IMR-90 (cell line): ENCODE results near the gene ANKMY2. TPM values are rescaled to one million over a fixed set of nuclear protein-coding genes. Genes with fewer than 3 reads are reported as not detected.

Experiments
- ATAC-seq: fragments of 200-7000 bp; cut with Tn5 transposase; 2 replicates; pipeline ENCODE4 v1.9.1; 2020; ENCODE audit warnings: low read depth, mild to moderate bottlenecking, moderate library complexity
- BruUV-seq: library from RNA; stranded (reverse); fragments of 400-500 nt; replicated peaks from 2 replicates; lab custom pipeline; 2021; lab: Mats Ljungman, UMichigan
- CTCF ChIA-PET: fragments of 300-600 bp; formaldehyde crosslinking; extraction: SDS; loops from one replicate; lab custom pipeline; 2021; ENCODE audit warnings: antibody characterized with exemption; lab: Yijun Ruan, JAX
- POLR2A ChIA-PET: fragments of 300-600 bp; sonication (Branson Sonifier 250); formaldehyde crosslinking; loops from one replicate; lab custom pipeline; 2022; ENCODE audit warnings: antibody characterized with exemption; ENCODE audit not compliant: unreplicated experiment; lab: Charles Lee
- DNase-seq: peaks from one replicate; pipeline ENCODE4 v3.0.0; 2013
- H2AFZ ChIP-seq: replicated peaks from 2 replicates; pipeline ENCODE3; 2013; ENCODE audit warnings: low read length, mild to moderate bottlenecking; ENCODE audit not compliant: poor library complexity
- H2AK5ac ChIP-seq: 2 replicates; pipeline ENCODE4 v1.6.1; 2013; ENCODE audit warnings: low read depth, low read length, inconsistent platforms
- H2AK9ac ChIP-seq: replicated peaks from 2 replicates; pipeline ENCODE3; 2013; ENCODE audit warnings: mild to moderate bottlenecking, low read depth, low read length, moderate library complexity; ENCODE audit not compliant: poor library complexity
- H2BK120ac ChIP-seq: 2 replicates; pipeline ENCODE4 v1.6.1; 2013; ENCODE audit warnings: low read depth, low read length, inconsistent platforms
- H2BK15ac ChIP-seq: 3 replicates; pipeline ENCODE4 v1.6.1; 2013; ENCODE audit warnings: low read depth, low read length, inconsistent platforms
- H2BK20ac ChIP-seq: 2 replicates; pipeline ENCODE4 v1.6.1; 2013; ENCODE audit warnings: low read depth, mild to moderate bottlenecking, inconsistent platforms, low read length, moderate library complexity
- H2BK5ac ChIP-seq: 2 replicates; pipeline ENCODE4 v1.6.1; 2013; ENCODE audit warnings: mild to moderate bottlenecking, low read depth, low read length, inconsistent platforms; ENCODE audit not compliant: poor library complexity, severe bottlenecking
- H3K14ac ChIP-seq: replicated peaks from 2 replicates; pipeline ENCODE4 v1.6.1; 2013; ENCODE audit warnings: low read depth, low read length, inconsistent platforms
- H3K18ac ChIP-seq: 2 replicates; pipeline ENCODE4 v1.6.1; 2013; ENCODE audit warnings: low read depth, low read length, control low read depth
- H3K23ac ChIP-seq: 2 replicates; pipeline ENCODE4 v1.6.1; 2013; ENCODE audit warnings: low read depth, low read length, inconsistent platforms
- H3K27ac ChIP-seq: 2 replicates; pipeline ENCODE4 v1.5.1; 2013; ENCODE audit warnings: mild to moderate bottlenecking, control low read depth, low read length; ENCODE audit not compliant: insufficient read depth
- H3K27me3 ChIP-seq: 2 replicates; pipeline ENCODE4 v1.6.1; 2013; ENCODE audit warnings: low read length; ENCODE audit not compliant: control insufficient read depth, insufficient read depth
- H3K36me3 ChIP-seq: 2 replicates; pipeline ENCODE4 v1.6.1; 2013; ENCODE audit warnings: low read length, mixed read lengths; ENCODE audit not compliant: control insufficient read depth, insufficient read depth
- H3K4ac ChIP-seq: 2 replicates; pipeline ENCODE4 v1.6.1; 2013; ENCODE audit warnings: low read depth, low read length, inconsistent platforms
- H3K4me1 ChIP-seq: 2 replicates; pipeline ENCODE4 v1.6.1; 2013; ENCODE audit warnings: low read length, mixed read lengths; ENCODE audit not compliant: control insufficient read depth, insufficient read depth
- H3K4me2 ChIP-seq: 2 replicates; pipeline ENCODE4 v1.6.1; 2013; ENCODE audit warnings: low read depth, mild to moderate bottlenecking, control low read depth, low read length, moderate library complexity
- H3K4me3 ChIP-seq: 2 replicates; pipeline ENCODE4 v1.5.1; 2013; ENCODE audit warnings: low read depth, mild to moderate bottlenecking, control low read depth, low read length, moderate library complexity; ENCODE audit not compliant: insufficient read depth
- H3K56ac ChIP-seq: 2 replicates; pipeline ENCODE4 v1.6.1; 2013; ENCODE audit warnings: low read length, inconsistent platforms; ENCODE audit not compliant: insufficient read depth; ENCODE audit errors: extremely low read depth
- H3K79me1 ChIP-seq, 2 experiments: 2 replicates each; pipeline ENCODE4 v1.6.1; 2013; ENCODE audit warnings: low read length in 2 of 2, inconsistent platforms in 1 of 2, low read depth in 1 of 2
- H3K9ac ChIP-seq: 2 replicates; pipeline ENCODE4 v1.6.1; 2013; ENCODE audit warnings: low read depth, low read length, control low read depth
- H3K9me1 ChIP-seq: 2 replicates; pipeline ENCODE4 v1.6.1; 2013; ENCODE audit warnings: low read length, inconsistent platforms; ENCODE audit not compliant: insufficient read depth
- H3K9me3 ChIP-seq: 2 replicates; pipeline ENCODE4 v1.6.1; 2013; ENCODE audit warnings: low read length; ENCODE audit not compliant: control insufficient read depth, insufficient read depth
- H4K20me1 ChIP-seq: 2 replicates; pipeline ENCODE4 v1.6.1; 2013; ENCODE audit warnings: low read length, inconsistent platforms; ENCODE audit not compliant: insufficient read depth
- H4K5ac ChIP-seq: 2 replicates; pipeline ENCODE4 v1.6.1; 2013; ENCODE audit warnings: mild to moderate bottlenecking, low read depth, low read length, control low read depth
- H4K8ac ChIP-seq, 2 experiments: 2 replicates each; pipeline ENCODE4 v1.6.1; 2013; ENCODE audit warnings: low read depth in 2 of 2, low read length in 2 of 2, control low read depth in 1 of 2, inconsistent platforms in 1 of 2
- H4K91ac ChIP-seq: 2 replicates; pipeline ENCODE4 v1.6.1; 2013; ENCODE audit warnings: low read depth, low read length, inconsistent platforms; ENCODE audit not compliant: insufficient read depth
- BHLHE40 ChIP-seq: fragments of 150-350 bp; IDR thresholded peaks from 2 replicates; pipeline ENCODE4 v1.6.1; 2016; ENCODE audit warnings: mild to moderate bottlenecking, low read depth, low read length
- MAFK ChIP-seq: IDR thresholded peaks from 2 replicates; pipeline ENCODE4 v1.6.1; 2012; ENCODE audit warnings: low read depth, low read length, improper control_type of control experiment
- RFX5 ChIP-seq: IDR thresholded peaks from 2 replicates; pipeline ENCODE4 v1.8.0; 2012; ENCODE audit warnings: low read depth, mild to moderate bottlenecking, low read length, moderate library complexity
- WGBS, 2 experiments: methylation state at CpG; one replicate each; pipeline versions ENCODE4 v1.1.5 to v1.1.7; 2013; ENCODE audit warnings: missing lambda C conversion rate in 2 of 2; ENCODE audit not compliant: insufficient read length in 1 of 2; ENCODE audit errors: extremely low coverage in 2 of 2; 5-methylcytosine and 5-hydroxymethylcytosine counted together
- dilution Hi-C: fragments of 300-500 bp; cut with HindIII; formaldehyde crosslinking; loops from one replicate; pipeline ENCODE4 v1.14.3; 2018; ENCODE audit warnings: low sequenced_read_pairs; ENCODE audit not compliant: unreplicated experiment
- in situ Hi-C: fragments of 300-500 bp; cut with MboI; formaldehyde crosslinking; loops from 3 replicates; pipeline ENCODE4 v1.14.3; 2019; ENCODE audit warnings: low sequenced_read_pairs, inconsistent platforms, mixed read lengths
- intact Hi-C: fragments of 100-400 bp; cut with micrococcal nuclease; formaldehyde crosslinking; loops from 2 replicates; pipeline ENCODE4 v1.10.0; 2022
- polyA plus RNA-seq, 3 experiments: library from polyadenylated mRNA; depleted of rRNA; stranded (reverse); fragments of >200 nt; gene quantifications; 2 replicates each; pipeline ENCODE4 v1.2.3, GENCODE V29; 2012; ENCODE audit warnings: low replicate concordance in 1 of 3
- total RNA-seq: library from RNA; depleted of rRNA; stranded (reverse); fragments of >200 nt; gene quantifications from 2 replicates; pipeline ENCODE4 v1.2.3, GENCODE V29; 2012

Gene ANKMY2
- total and polyA plus RNA-seq, 2 of the 4 experiments (the other 2 are of a cell fraction): 19.5 to 41.9 TPM

DNA sequence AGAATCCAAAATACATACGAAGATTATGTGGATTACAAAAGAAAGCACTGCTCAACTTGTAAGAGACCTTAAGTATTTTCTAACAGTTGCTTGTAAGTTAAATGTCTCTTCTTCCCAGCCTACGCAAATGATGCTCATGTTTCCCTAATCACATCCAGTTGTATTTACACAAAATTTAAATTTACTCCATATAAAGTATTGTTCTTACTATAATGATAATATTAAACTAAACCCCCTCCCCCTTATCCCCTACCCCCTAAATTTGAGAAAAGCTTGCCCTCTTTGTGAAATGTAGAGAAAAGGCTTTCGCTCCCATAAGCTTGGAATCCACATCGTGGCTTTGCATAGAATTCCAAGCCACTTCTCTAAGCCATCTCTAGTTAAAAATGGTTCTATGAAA is 29.4 kb downstream of the ANKMY2 start:
- intact Hi-C loops: no loop called here

More for the DNA sequence above, 29.4 kb downstream of the ANKMY2 start:
- ChIA-PET CTCF (no interaction called here), POLR2A (no interaction called here)
- Histone ChIP-seq H2AK9ac (no peak overlapping the region), H3K14ac (no peak overlapping the region), H3K27me3 (no peaks in the 10 kb centered on the region), H3K9me3 (no peaks in the 10 kb centered on the region), H3K4me2 (no peak overlapping the region), H3K79me1 (peaks cover 5 to 6% of the 10 kb centered on the region in 2 experiments; a peak in 3 of 4 replicates), H3K23ac (no peak overlapping the region), H3K56ac (no peak overlapping the region), H3K36me3 (peaks cover 9% of the 10 kb centered on the region; the same call in 1 of the 2 replicates), H2BK120ac (no peak overlapping the region), H3K9me1 (peaks cover 5% of the 10 kb centered on the region; the same call in 1 of the 2 replicates), H4K5ac (no peak overlapping the region), H4K8ac (no peak overlapping the region), H4K20me1 (no peaks in the 10 kb centered on the region), H2AFZ (no peak overlapping the region), H2BK20ac (no peak overlapping the region), H2BK5ac (no peak overlapping the region), H3K4me3 (no peak overlapping the region), H3K4me1 (peaks cover 5% of the 10 kb centered on the region), H3K9ac (no peak overlapping the region), H2AK5ac (no peak overlapping the region), H2BK15ac (no peak overlapping the region), H4K91ac (no peak overlapping the region), H3K27ac (no peak overlapping the region), H3K4ac (no peak overlapping the region), H3K18ac (no peak overlapping the region)
- no TSS peak for BruUV-seq
- TF ChIP-seq RFX5 (no peak), BHLHE40 (no peak), MAFK (no peak)
- no CpG with 5 or more reads among the region's 4 CpGs for WGBS, 2 experiments
- in situ Hi-C loops: loop anchor here (25.0 kb wide), 1 partner anchor 296 kb away; no protein-coding TSS in a partner anchor
- peak; percentile 68 for ATAC-seq
- dilution Hi-C loops: no loop called here
- no peak for DNase-seq
